CD14-positive monocyte (primary cell): ENCODE data around the gene LY6G6D. TPM values are rescaled to one million over a fixed set of nuclear protein-coding genes. Genes with fewer than 3 reads are reported as not detected.
A peak's percentile ranks its signal among the peaks of the same experiment; 100 is the strongest.

Experiments
- DNase-seq, 3 donors: peaks; one replicate each; pipeline ENCODE4 v3.0.0-alpha.2; 2011 to 2022
- H2AFZ ChIP-seq: 2 replicates; pipeline ENCODE4 v1.6.0; 2012; ENCODE audit warnings: mild to moderate bottlenecking, low read depth, low read length, inconsistent platforms; ENCODE audit not compliant: insufficient read depth, poor library complexity, severe bottlenecking
- H3K27ac ChIP-seq, 2 donors: 1 replicate in 1 of 2; 2 replicates in 1 of 2; pipeline ENCODE4 v1.5.1; 2012 to 2013; ENCODE audit warnings: low read length in 2 of 2, control low read depth in 1 of 2, inconsistent platforms in 1 of 2, low read depth in 1 of 2, mild to moderate bottlenecking in 1 of 2
- H3K27me3 ChIP-seq, 2 donors: one replicate each; pipeline versions ENCODE4 v1.6.0 to v1.6.1; 2011 to 2013; ENCODE audit warnings: low read length in 2 of 2; ENCODE audit not compliant: control insufficient read depth in 2 of 2, insufficient read depth in 2 of 2
- H3K36me3 ChIP-seq, 2 donors: replicated peaks in 1 of 2; 1 replicate in 1 of 2; 2 replicates in 1 of 2; pipeline versions ENCODE4 v1.5.1 to v1.6.1; 2012 to 2013; ENCODE audit warnings: low read length in 2 of 2, control low read depth in 1 of 2, inconsistent platforms in 1 of 2, mild to moderate bottlenecking in 1 of 2; ENCODE audit not compliant: insufficient read depth in 2 of 2, control insufficient read depth in 1 of 2
- H3K4me1 ChIP-seq, 2 donors: 1 replicate in 1 of 2; 2 replicates in 1 of 2; pipeline versions ENCODE4 v1.5.1 to v1.6.1; 2012 to 2013; ENCODE audit warnings: low read length in 2 of 2, control low read depth in 1 of 2, inconsistent platforms in 1 of 2, mild to moderate bottlenecking in 1 of 2, moderate library complexity in 1 of 2; ENCODE audit not compliant: insufficient read depth in 2 of 2, control insufficient read depth in 1 of 2
- H3K4me2 ChIP-seq: replicated peaks from 2 replicates; pipeline ENCODE3; 2012; ENCODE audit warnings: low read length, moderate library complexity, mild to moderate bottlenecking; ENCODE audit not compliant: poor library complexity, severe bottlenecking; ENCODE audit errors: extremely low read depth
- H3K4me3 ChIP-seq, 3 experiments: fragments of 200-600 bp in 1 of 3; sonication (generic) in 1 of 3; replicated peaks in 1 of 3; 1 replicate in 2 of 3; 2 replicates in 1 of 3; pipeline ENCODE4 v1.5.1; 2011 to 2013; ENCODE audit warnings: low read length in 3 of 3, mild to moderate bottlenecking in 3 of 3, control low read depth in 2 of 3, low read depth in 2 of 3, inconsistent platforms in 1 of 3, moderate library complexity in 1 of 3
- H3K79me2 ChIP-seq: 2 replicates; pipeline ENCODE4 v1.6.0; 2012; ENCODE audit warnings: mild to moderate bottlenecking, control low read depth, inconsistent platforms, low read length, moderate library complexity; ENCODE audit not compliant: insufficient read depth
- H3K9ac ChIP-seq: 2 replicates; pipeline ENCODE4 v1.6.0; 2017; ENCODE audit warnings: low read length, mild to moderate bottlenecking; ENCODE audit not compliant: insufficient read depth, poor library complexity, severe bottlenecking
- H3K9me3 ChIP-seq, 2 donors: replicated peaks in 1 of 2; 1 replicate in 1 of 2; 2 replicates in 1 of 2; pipeline versions ENCODE4 v1.5.1 to v1.6.1; 2012 to 2013; ENCODE audit warnings: low read length in 2 of 2, control low read depth in 1 of 2; ENCODE audit not compliant: control insufficient read depth in 1 of 2, insufficient read depth in 1 of 2
- H4K20me1 ChIP-seq: 2 replicates; pipeline ENCODE4 v1.6.0; 2012; ENCODE audit warnings: mild to moderate bottlenecking, low read length, control low read depth, moderate library complexity; ENCODE audit not compliant: insufficient read depth
- H3K27ac Mint-ChIP-seq, 7 donors: one replicate each; pipeline ENCODE4 v1.8.0; 2020; ENCODE audit warnings: mild to moderate bottlenecking in 7 of 7, mixed read lengths in 7 of 7, moderate library complexity in 6 of 7, inconsistent platforms in 2 of 7
- H3K27me3 Mint-ChIP-seq, 3 donors: one replicate each; pipeline ENCODE4 v1.8.0; 2021 to 2022; ENCODE audit warnings: low read depth in 3 of 3, mild to moderate bottlenecking in 3 of 3, mixed read lengths in 3 of 3, moderate library complexity in 3 of 3, inconsistent platforms in 1 of 3
- H3K36me3 Mint-ChIP-seq, 2 donors: one replicate each; pipeline ENCODE4 v1.8.0; 2020; ENCODE audit warnings: mixed read lengths in 2 of 2, inconsistent platforms in 1 of 2, mild to moderate bottlenecking in 1 of 2
- H3K4me1 Mint-ChIP-seq: one replicate; pipeline ENCODE4 v1.8.0; 2020; ENCODE audit warnings: mild to moderate bottlenecking, mixed read lengths
- H3K4me3 Mint-ChIP-seq, 2 donors: one replicate each; pipeline ENCODE4 v1.8.0; 2020; ENCODE audit warnings: mild to moderate bottlenecking in 2 of 2, mixed read lengths in 2 of 2, moderate library complexity in 1 of 2
- H3K9me3 Mint-ChIP-seq, 7 donors: one replicate each; pipeline ENCODE4 v1.8.0; 2020 to 2022; ENCODE audit warnings: mixed read lengths in 7 of 7, mild to moderate bottlenecking in 6 of 7, moderate library complexity in 6 of 7, inconsistent platforms in 2 of 7
- WGBS: methylation state at CpG from one replicate; pipeline ENCODE4 v1.1.5; 2013; ENCODE audit warnings: missing lambda C conversion rate; ENCODE audit not compliant: insufficient coverage; 5-methylcytosine and 5-hydroxymethylcytosine counted together
- intact Hi-C, 2 donors: fragments of 100-400 bp; cut with micrococcal nuclease; formaldehyde crosslinking; loops; one replicate each; pipeline versions ENCODE4 v1.15.0 to v1.15.1; 2023
- polyA plus RNA-seq, 3 donors: library from polyadenylated mRNA; depleted of rRNA in 1 of 3; unstranded in 2 of 3; stranded (reverse) in 1 of 3; fragments of 300-500 nt in 2 of 3; fragments of >200 nt in 1 of 3; fragmentation: Illumina TruSeq in 2 of 3; gene quantifications; 1 replicate in 2 of 3; 2 replicates in 1 of 3; pipeline ENCODE4 v1.2.3, GENCODE V29; 2012 to 2021
- TF ChIP-seq, protein P1 (sequence below): fragments of 200-600 bp; IDR thresholded peaks from one replicate; pipeline ENCODE4 v1.8.0; 2022; ENCODE audit warnings: antibody characterized with exemption, mild to moderate bottlenecking

The LY6G6D gene
- polyA plus RNA-seq, 3 donors: not detected

DNA sequence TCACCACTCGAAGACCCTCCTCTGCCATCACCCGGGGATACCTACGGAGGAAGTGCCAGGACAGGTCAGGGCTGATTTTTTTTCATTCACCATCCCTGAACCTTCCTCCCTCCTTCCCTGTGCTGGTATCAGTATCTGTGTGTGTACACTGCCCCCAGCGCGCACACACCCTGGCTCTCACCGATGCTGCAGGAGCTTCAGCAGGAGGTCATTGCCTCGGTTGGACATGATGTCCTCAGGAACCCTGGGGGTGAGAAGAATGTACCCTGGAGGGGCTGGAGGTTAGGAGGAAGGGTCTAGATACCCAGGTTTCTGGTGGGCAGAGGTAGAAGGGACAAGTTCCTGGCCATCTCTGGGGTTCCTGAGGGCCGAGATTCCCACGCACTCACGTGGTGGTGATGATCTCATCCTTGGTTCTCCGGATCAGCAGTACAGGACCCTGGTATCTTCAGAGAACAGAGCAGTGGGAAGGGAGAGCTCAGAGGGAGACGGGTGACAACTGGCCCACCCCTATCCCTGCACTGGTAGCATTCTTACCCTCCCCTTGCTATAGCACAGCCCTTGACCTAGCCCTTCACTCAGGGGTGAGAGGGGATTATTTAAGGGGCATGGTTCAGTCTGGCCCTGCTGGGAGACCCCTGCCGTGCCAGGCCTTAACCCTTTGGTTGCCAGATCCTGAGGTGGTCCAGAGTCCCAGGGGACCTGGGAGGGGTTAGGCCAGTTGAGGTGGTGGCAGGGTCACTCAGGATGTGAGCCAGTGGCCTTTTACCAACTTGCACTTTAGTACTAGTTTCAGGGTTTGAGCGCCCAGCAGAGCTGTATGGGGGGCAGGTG lies 27.1 kb upstream of the LY6G6D start:
- peaks cover 71 to 90% of the 10 kb centered on the region in 2 donors for H3K36me3 ChIP-seq
- Mint-ChIP-seq H3K27me3 (peaks cover 3 to 8% (median 3%) of the 10 kb centered on the region in 3 donors), H3K4me3 (no peak overlapping the region), H3K4me1 (peaks cover 20% of the 10 kb centered on the region), H3K36me3 (peaks cover 81 to 85% of the 10 kb centered on the region in 2 donors), H3K27ac (peak overlapping the region in 1 of 7 donors; percentile 32), H3K9me3 (peaks cover 0 to 2% (median 0%) of the 10 kb centered on the region in 7 donors)
- peak overlapping the region in 1 of 2 donors; percentile 46 for H3K27ac ChIP-seq
- WGBS: 94% methylated on average over 10 of the region's 14 CpGs
- no peak overlapping the region for H2AFZ ChIP-seq
- no peaks in the 10 kb centered on the region for H3K79me2 ChIP-seq
- peaks cover 0 to 4% of the 10 kb centered on the region in 2 donors for H3K27me3 ChIP-seq
- intact Hi-C loops: no loop called here
- no peak overlapping the region for H3K4me3 ChIP-seq
- H3K9ac ChIP-seq: no peak overlapping the region
- no peak overlapping the region for H3K4me2 ChIP-seq
- H4K20me1 ChIP-seq: peaks cover 16% of the 10 kb centered on the region
- TF ChIP-seq, protein P1, sequence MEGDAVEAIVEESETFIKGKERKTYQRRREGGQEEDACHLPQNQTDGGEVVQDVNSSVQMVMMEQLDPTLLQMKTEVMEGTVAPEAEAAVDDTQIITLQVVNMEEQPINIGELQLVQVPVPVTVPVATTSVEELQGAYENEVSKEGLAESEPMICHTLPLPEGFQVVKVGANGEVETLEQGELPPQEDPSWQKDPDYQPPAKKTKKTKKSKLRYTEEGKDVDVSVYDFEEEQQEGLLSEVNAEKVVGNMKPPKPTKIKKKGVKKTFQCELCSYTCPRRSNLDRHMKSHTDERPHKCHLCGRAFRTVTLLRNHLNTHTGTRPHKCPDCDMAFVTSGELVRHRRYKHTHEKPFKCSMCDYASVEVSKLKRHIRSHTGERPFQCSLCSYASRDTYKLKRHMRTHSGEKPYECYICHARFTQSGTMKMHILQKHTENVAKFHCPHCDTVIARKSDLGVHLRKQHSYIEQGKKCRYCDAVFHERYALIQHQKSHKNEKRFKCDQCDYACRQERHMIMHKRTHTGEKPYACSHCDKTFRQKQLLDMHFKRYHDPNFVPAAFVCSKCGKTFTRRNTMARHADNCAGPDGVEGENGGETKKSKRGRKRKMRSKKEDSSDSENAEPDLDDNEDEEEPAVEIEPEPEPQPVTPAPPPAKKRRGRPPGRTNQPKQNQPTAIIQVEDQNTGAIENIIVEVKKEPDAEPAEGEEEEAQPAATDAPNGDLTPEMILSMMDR: no peak
- no peaks in the 10 kb centered on the region for H3K9me3 ChIP-seq
- peaks cover 13 to 14% of the 10 kb centered on the region in 2 donors for H3K4me1 ChIP-seq
- DNase-seq: no peak

DNA sequence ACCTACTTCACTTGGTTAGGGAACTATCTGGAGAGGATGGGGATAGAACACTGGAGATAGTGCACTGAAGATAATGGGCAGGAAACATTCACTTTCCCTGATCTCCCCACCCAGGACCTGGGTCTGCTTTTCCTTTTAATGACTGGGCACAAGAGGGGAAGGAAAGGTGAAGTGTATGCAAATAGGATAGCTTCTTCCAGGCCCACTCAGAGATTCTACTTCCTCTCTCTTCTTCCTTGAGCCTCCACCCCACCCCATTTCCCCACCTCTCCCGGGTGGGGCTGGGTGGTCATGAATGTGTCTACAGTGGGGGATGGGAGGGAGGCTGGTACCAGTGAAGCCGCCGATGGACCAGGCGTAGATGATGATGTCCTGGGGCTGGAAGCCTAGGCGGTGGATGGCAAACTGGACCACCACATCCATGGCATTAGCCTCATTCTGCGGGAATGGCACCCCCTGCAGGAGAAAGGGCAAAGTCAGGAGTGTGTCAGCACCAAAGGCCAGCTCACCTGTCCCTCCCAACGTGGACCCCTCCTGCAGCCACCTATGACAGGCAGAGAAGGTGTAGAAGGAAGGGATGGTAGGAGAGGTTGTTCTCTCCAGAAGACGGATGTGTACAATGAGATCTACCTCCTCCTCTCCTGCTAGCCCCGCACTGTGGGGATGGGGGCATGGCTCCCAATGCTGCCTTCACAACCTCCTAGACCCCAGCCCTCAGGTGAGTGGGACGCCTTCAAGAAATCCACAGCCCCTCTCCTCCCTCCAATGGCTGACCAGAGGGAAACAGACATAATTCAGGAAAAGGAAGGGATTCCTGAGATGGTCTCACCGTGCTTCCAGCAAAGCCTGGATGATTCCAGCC lies 25.7 kb upstream of the LY6G6D start:
- H3K36me3 Mint-ChIP-seq: peaks cover 89 to 92% of the 10 kb centered on the region in 2 donors
- H3K79me2 ChIP-seq: peaks cover under 1% of the 10 kb centered on the region
- WGBS: no CpG with 5 or more reads among the region's 11 CpGs

More for the DNA sequence above, 25.7 kb upstream of the LY6G6D start:
- no peak overlapping the region for H3K4me3 Mint-ChIP-seq
- H3K27me3 ChIP-seq: no peaks in the 10 kb centered on the region
- no peak overlapping the region for H3K9ac ChIP-seq
- peaks cover 0 to 6% (median 1%) of the 10 kb centered on the region in 3 donors for H3K27me3 Mint-ChIP-seq
- H3K4me1 ChIP-seq: peaks cover 9 to 10% of the 10 kb centered on the region in 2 donors
- no peak overlapping the region for H2AFZ ChIP-seq
- H3K27ac Mint-ChIP-seq: peak overlapping the region; percentile 33 to 82 (median 57)
- H3K4me1 Mint-ChIP-seq: peaks cover 14% of the 10 kb centered on the region
- no peak for DNase-seq
- H3K4me2 ChIP-seq: no peak overlapping the region
- no peaks in the 10 kb centered on the region for H3K9me3 ChIP-seq
- TF ChIP-seq, protein P1: no peak
- no peaks in the 10 kb centered on the region for H3K9me3 Mint-ChIP-seq
- peak overlapping the region in 1 of 2 donors; percentile 46 for H3K27ac ChIP-seq
- H4K20me1 ChIP-seq: peaks cover 18% of the 10 kb centered on the region
- intact Hi-C loops: no loop called here
- H3K36me3 ChIP-seq: peaks cover 81 to 97% of the 10 kb centered on the region in 2 donors
- no peak overlapping the region for H3K4me3 ChIP-seq
